K562 (cell line): ENCODE data around the gene FAM117A. TPM values are rescaled to one million over a fixed set of nuclear protein-coding genes. Genes with fewer than 3 reads are reported as not detected.

Source experiments
- CC2D1A ChIP-seq: fragments of 450-650 bp; IDR thresholded peaks from 2 replicates; pipeline ENCODE4 v1.6.1; 2017; ENCODE audit warnings: mild to moderate bottlenecking
- ERF ChIP-seq: fragments of 450-650 bp; formaldehyde crosslinking; IDR thresholded peaks from 2 replicates; pipeline ENCODE4 v1.4.0; 2020; ENCODE audit warnings: mild to moderate bottlenecking, mixed read lengths
- MAZ ChIP-seq, 2 experiments: fragments of 450-650 bp in 1 of 2; sonication (generic) in 1 of 2; formaldehyde crosslinking; IDR thresholded peaks in 1 of 2; conservative IDR thresholded peaks in 1 of 2; 2 replicates each; pipeline versions ENCODE4 v1.4.0 to v1.5.0; 2020; ENCODE audit warnings: mild to moderate bottlenecking in 1 of 2, missing genetic modification reagents in 1 of 2
- RBBP5 ChIP-seq: fragments of 200-600 bp; sonication (generic); IDR thresholded peaks from 2 replicates; pipeline ENCODE4 v1.6.1; 2012; ENCODE audit warnings: borderline replicate concordance, mild to moderate bottlenecking, low read length, control low read depth, inconsistent platforms; ENCODE audit not compliant: insufficient read depth, poor library complexity, severe bottlenecking
- RNF219 ChIP-seq: fragments of 250-450 bp; sonication (Bioruptor Pico); IDR thresholded peaks from 2 replicates; pipeline ENCODE4 v1.5.0; 2022; ENCODE audit warnings: mild to moderate bottlenecking
- SETDB1 ChIP-seq: IDR thresholded peaks from one replicate; pipeline ENCODE4 v1.6.1; 2012; ENCODE audit warnings: low read length, control low read depth, inconsistent platforms
- TSC22D4 ChIP-seq: fragments of 450-650 bp; IDR thresholded peaks from 2 replicates; pipeline ENCODE4 v1.6.1; 2016; ENCODE audit warnings: missing genetic modification characterization, missing biosample characterization, control low read depth
- ZBTB17 ChIP-seq: fragments of 450-650 bp; formaldehyde crosslinking; IDR thresholded peaks from 2 replicates; pipeline ENCODE4 v1.4.0; 2020; ENCODE audit warnings: mild to moderate bottlenecking
- ZFP1 ChIP-seq: fragments of 450-650 bp; formaldehyde crosslinking; IDR thresholded peaks from 2 replicates; pipeline ENCODE4 v1.4.0; 2020; ENCODE audit warnings: mild to moderate bottlenecking, mixed read lengths
- ZNF512 ChIP-seq: IDR thresholded peaks from 2 replicates; pipeline ENCODE4 v1.6.1; 2016; ENCODE audit warnings: missing genetic modification characterization, missing compliant biosample characterization
- polyA plus RNA-seq, 8 experiments: library from polyadenylated mRNA; depleted of rRNA in 4 of 8; stranded (reverse) in 5 of 8; unstranded in 3 of 8; fragments of >200 nt; fragmentation: Nextera tagmentation in 2 of 8; fragmentation: Illumina TruSeq in 1 of 8; extraction: Ambion mirVana in 2 of 8; extraction: Trizol in 1 of 8; gene quantifications; 2 replicates each; pipeline versions ENCODE4 v1.2.1 to v1.2.3, GENCODE V29; 2011 to 2014; ENCODE audit warnings: inconsistent platforms in 1 of 8, missing spikeins in 1 of 8
- total RNA-seq, 7 experiments: library from RNA; depleted of rRNA in 6 of 7; stranded (reverse); fragments of >200 nt in 6 of 7; fragmentation: Illumina TruSeq in 2 of 7; extraction: Trizol in 2 of 7; gene quantifications; 2 replicates each; pipeline versions ENCODE4 v1.2.1 to v1.2.3, GENCODE V29; 2011 to 2021; ENCODE audit warnings: low replicate concordance in 1 of 7
- TF ChIP-seq, protein P1 (sequence below): sonication (generic); formaldehyde crosslinking; IDR thresholded peaks from 2 replicates; pipeline ENCODE4 v1.8.0; 2022; ENCODE audit warnings: missing genetic modification reagents, mild to moderate bottlenecking, borderline replicate concordance
- TF ChIP-seq, protein P2 (sequence below): fragments of 250-450 bp; sonication (Bioruptor Pico); IDR thresholded peaks from 2 replicates; pipeline ENCODE4 v1.5.0; 2020; ENCODE audit warnings: mild to moderate bottlenecking
- TF ChIP-seq, protein P3 (sequence below): fragments of 250-450 bp; sonication (Bioruptor Pico); IDR thresholded peaks from 2 replicates; pipeline ENCODE4 v1.9.0; 2021; ENCODE audit warnings: mild to moderate bottlenecking
- TF ChIP-seq, protein P4 (sequence below): sonication (generic); formaldehyde crosslinking; IDR thresholded peaks from 2 replicates; pipeline ENCODE4 v1.8.1; 2023; ENCODE audit warnings: missing genetic modification reagents, mild to moderate bottlenecking, borderline replicate concordance

Gene FAM117A
- total and polyA plus RNA-seq, 9 of the 15 experiments (the other 6 are each of a cell fraction or from before 2014, with no cell fraction given) = 3.1 to 79.7 (median 36.6) TPM

GRCh38 chr17:49707608-49708514 is 56.1 kb downstream of the FAM117A start, which contains the start of gene SLC35B1 (continued):
- TF ChIP-seq RNF219 (CRISPR knock-in tag) (no peak), ZBTB17 (CRISPR knock-in tag) (no peak), CC2D1A (peak; percentile 96), TSC22D4 (tag) (no peak), RBBP5 (peak; percentile 100), ZNF512 (no peak), ZFP1 (CRISPR knock-in tag) (no peak), MAZ (CRISPR knock-in tag; conservative IDR thresholded peaks at IDR 0.05 in 1 of 2, IDR thresholded peaks at IDR 0.05 in 1 of 2) (peak; percentile 33 to 60; a peak in 1 of 4 replicates), ERF (CRISPR knock-in tag) (0 out of 2 replicates have a peak, but pooled peaks have one; percentile 29), SETDB1 (peak; percentile 30)
- TF ChIP-seq, protein P1, sequence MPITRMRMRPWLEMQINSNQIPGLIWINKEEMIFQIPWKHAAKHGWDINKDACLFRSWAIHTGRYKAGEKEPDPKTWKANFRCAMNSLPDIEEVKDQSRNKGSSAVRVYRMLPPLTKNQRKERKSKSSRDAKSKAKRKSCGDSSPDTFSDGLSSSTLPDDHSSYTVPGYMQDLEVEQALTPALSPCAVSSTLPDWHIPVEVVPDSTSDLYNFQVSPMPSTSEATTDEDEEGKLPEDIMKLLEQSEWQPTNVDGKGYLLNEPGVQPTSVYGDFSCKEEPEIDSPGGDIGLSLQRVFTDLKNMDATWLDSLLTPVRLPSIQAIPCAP (CRISPR knock-in tag) = no peak
- TF ChIP-seq, protein P2, sequence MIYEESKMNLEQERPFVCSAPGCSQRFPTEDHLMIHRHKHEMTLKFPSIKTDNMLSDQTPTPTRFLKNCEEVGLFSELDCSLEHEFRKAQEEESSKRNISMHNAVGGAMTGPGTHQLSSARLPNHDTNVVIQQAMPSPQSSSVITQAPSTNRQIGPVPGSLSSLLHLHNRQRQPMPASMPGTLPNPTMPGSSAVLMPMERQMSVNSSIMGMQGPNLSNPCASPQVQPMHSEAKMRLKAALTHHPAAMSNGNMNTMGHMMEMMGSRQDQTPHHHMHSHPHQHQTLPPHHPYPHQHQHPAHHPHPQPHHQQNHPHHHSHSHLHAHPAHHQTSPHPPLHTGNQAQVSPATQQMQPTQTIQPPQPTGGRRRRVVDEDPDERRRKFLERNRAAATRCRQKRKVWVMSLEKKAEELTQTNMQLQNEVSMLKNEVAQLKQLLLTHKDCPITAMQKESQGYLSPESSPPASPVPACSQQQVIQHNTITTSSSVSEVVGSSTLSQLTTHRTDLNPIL (CRISPR knock-in tag) = no peak
- TF ChIP-seq, protein P3, sequence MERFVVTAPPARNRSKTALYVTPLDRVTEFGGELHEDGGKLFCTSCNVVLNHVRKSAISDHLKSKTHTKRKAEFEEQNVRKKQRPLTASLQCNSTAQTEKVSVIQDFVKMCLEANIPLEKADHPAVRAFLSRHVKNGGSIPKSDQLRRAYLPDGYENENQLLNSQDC (CRISPR knock-in tag) = no peak; the same call in 1 of the 2 replicates
- TF ChIP-seq, protein P4, sequence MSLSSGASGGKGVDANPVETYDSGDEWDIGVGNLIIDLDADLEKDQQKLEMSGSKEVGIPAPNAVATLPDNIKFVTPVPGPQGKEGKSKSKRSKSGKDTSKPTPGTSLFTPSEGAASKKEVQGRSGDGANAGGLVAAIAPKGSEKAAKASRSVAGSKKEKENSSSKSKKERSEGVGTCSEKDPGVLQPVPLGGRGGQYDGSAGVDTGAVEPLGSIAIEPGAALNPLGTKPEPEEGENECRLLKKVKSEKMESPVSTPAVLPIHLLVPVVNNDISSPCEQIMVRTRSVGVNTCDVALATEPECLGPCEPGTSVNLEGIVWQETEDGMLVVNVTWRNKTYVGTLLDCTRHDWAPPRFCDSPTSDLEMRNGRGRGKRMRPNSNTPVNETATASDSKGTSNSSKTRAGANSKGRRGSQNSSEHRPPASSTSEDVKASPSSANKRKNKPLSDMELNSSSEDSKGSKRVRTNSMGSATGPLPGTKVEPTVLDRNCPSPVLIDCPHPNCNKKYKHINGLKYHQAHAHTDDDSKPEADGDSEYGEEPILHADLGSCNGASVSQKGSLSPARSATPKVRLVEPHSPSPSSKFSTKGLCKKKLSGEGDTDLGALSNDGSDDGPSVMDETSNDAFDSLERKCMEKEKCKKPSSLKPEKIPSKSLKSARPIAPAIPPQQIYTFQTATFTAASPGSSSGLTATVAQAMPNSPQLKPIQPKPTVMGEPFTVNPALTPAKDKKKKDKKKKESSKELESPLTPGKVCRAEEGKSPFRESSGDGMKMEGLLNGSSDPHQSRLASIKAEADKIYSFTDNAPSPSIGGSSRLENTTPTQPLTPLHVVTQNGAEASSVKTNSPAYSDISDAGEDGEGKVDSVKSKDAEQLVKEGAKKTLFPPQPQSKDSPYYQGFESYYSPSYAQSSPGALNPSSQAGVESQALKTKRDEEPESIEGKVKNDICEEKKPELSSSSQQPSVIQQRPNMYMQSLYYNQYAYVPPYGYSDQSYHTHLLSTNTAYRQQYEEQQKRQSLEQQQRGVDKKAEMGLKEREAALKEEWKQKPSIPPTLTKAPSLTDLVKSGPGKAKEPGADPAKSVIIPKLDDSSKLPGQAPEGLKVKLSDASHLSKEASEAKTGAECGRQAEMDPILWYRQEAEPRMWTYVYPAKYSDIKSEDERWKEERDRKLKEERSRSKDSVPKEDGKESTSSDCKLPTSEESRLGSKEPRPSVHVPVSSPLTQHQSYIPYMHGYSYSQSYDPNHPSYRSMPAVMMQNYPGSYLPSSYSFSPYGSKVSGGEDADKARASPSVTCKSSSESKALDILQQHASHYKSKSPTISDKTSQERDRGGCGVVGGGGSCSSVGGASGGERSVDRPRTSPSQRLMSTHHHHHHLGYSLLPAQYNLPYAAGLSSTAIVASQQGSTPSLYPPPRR = no peak
